Stimulated activated CD8-positive, alpha-beta memory T cell treated with anti-CD3 and anti-CD28 coated beads, Interleukin-15, amount 100 ng/mL, for 24 hours (primary cell): ENCODE results near the gene ARHGEF7.
"Not testable (repeated sequence)": the region's sequence is repeated elsewhere in the genome, so short reads cannot be mapped to it uniquely, and the experiment has no call there.

Experiments used
- DNase-seq: peaks from one replicate; pipeline ENCODE4 v3.0.0-alpha.2; 2020; ENCODE audit warnings: low read depth

Gene ARHGEF7

DNA sequence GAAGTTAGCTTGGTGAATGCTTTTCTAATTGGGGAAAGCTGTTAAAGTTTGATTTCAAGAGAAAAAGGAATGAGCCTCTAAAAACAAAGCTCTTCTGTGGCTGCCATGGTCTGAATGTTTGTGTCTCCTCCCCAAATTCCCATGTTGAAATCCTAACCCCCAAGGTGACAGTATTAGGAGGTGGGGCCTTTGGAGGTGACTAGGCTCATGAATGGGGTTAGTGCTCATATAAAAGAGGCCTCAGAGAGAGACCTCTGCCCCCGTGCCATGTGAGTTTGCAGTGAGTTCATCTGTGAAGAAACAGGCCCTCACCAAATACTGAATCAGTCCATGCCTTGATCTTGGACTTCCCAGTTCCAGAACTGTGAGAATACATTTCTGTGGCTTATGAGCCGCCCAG is 56.5 kb downstream of the ARHGEF7 start:
- no peak for DNase-seq

DNA sequence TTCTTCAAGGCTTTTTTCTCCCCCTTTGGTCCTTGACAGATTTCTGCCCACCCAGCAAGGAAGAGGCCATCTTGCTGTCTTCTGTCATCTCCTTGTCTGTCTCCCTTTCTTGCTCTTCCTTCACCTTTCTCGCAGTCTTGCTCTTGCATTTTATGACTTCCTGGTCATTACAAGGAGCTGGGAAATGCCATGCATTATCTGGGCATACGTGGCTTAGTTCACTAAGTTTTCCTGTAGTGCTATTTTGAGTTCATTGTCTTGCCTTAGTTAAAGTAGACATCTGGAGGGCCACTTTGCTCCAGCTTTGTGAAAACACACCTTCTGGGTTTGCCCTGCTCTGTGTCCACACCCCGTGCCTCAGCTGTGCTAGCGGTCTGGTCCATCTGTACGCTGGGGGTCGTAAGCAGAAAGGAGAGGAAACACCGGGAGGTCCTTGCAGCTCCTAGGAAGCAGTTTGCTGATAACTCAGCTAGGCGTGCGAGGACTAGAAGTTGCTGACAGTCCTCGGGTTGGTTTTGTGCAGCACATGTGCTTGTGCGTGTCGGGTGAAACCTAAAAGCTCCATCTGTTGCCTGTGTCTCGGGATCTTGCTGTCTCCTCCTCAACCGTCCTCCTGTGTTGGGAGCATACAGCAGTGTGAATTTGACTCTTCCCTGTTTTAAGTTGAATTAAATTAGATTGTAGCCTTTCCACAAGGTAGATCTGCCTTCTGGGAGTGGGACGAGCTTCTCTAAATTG is 59.4 kb downstream of the ARHGEF7 start:
- DNase-seq, result no peak

DNA sequence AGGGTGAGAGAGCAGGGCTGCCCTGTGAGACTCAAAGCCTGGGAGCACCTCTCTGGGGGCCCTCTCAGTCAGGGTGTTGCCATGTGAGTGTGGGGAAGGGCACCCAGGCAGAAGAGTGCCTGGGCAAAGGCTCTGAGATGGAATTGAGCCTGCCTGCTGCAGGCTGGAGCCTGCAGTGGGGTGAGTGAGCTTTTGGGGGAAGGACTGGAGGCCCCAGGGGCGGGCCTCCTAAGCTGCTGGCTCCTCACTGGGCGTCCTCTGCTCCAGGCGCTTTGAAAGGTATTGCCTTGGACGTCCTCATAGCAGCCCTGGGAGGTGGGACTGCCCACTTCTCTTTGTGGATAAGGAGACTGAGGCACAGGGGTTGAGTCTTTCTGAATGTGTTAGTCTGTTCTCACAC is 60.3 kb downstream of the ARHGEF7 start:
- no peak for DNase-seq

DNA sequence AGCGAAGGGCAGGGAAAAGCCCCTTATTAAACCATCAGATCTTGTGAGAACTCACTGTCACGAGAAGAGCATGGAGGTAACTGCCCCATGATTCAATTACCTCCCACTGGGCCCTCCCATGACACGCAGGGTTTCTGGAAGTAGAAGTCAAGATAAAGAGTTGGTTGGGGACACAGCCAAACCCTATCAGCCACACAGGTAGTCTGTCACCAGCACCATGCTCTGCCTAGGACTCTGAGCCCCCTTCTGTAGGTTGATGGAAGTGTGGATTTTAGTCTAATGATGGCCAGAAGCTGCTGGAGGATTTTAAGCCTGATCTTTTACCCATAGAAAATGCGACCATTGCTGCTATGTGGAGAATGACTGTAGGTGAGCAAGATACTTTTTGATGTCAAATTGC is 60.8 kb downstream of the ARHGEF7 start:
- no peak for DNase-seq

DNA sequence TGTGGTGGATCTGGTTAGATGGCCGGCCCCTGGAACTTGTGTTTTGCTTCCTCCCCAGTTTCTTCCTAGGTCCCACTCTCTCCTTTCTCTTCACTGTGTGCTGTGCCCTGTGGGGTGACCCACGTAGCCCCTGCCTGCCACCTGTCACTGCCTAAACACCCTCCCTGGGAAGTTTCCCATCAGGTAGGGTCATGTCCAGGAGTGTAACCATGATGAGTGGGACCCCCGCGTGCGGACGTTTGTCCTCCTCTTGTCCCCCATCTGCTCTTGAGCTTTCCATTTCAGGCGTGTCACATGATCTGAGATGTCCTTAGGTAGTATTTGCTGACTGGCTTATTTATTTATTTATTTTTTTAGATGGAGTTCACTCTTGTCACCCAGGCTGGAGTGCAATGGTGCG is 61.3 kb downstream of the ARHGEF7 start:
- no peak for DNase-seq

DNA sequence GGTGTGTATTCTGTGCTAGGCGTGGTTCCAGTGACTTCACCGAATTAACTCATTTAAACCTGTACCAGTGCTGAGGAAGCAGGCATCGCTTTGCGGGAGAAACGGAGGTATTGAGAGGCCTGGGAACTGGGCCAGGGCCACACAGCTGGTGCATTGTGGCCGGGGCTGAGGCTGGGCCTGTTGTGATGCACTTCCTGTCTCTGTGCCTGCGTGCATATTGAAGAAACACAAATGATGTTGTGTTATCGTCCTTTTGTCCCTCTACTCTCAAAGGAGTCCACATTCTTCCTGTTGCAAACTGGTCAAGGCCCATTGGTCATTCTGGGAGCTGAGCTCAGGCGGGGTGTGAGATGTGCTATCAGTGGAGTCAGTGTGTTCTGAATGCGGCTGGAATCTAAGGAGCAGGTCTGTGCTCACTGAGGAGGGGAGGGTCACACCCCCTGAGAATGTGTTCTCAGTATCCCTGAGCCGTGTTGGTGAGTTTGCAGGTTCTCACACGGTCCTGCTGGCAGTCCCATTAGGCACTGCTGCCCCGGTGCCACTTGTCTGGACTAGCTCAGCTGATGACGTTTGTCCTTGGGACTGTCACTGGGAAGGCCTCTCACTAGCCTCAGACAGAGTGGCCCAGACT is 62.1 kb downstream of the ARHGEF7 start:
- DNase-seq, result no peak

DNA sequence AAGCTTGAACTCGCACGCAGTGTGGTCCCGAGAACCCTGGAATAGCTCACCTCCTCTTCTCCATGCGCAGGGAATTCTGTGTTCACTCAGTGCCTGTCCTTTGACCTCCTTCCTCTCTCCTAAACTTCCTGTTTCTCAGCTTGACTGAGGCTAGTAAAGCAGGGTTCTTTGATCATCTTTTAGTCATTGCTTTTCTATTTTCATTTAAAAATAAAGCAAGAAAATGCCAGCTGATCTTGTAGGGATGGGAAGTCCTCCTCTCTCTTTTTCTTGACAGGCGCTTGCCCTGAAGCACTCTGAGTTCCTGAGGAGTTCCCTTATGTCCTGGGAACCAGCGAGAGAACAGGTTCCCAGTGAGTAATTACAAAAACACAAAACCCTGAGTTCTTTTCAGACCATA is 62.8 kb downstream of the ARHGEF7 start:
- DNase-seq, result no peak

DNA sequence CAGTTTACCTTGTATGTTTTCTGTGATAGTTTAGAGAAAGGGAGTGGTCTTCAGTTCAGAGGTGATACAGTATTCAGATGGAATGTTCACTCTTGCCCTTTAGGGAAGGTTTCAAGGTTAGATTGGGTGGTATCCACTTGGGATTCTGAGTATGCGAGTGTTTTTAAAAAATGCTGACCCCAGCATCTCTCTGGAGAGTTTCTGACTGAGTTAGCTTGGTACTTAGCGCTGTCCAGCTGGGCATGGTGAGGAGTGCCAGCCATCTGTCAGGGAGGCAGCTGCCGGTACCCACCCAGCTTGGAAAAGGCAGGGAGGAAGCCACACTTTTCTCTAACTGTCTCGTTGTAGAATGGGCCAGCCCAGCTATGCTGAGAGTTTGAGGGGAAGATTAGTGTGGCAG is 63.3 kb downstream of the ARHGEF7 start:
- no peak for DNase-seq

DNA sequence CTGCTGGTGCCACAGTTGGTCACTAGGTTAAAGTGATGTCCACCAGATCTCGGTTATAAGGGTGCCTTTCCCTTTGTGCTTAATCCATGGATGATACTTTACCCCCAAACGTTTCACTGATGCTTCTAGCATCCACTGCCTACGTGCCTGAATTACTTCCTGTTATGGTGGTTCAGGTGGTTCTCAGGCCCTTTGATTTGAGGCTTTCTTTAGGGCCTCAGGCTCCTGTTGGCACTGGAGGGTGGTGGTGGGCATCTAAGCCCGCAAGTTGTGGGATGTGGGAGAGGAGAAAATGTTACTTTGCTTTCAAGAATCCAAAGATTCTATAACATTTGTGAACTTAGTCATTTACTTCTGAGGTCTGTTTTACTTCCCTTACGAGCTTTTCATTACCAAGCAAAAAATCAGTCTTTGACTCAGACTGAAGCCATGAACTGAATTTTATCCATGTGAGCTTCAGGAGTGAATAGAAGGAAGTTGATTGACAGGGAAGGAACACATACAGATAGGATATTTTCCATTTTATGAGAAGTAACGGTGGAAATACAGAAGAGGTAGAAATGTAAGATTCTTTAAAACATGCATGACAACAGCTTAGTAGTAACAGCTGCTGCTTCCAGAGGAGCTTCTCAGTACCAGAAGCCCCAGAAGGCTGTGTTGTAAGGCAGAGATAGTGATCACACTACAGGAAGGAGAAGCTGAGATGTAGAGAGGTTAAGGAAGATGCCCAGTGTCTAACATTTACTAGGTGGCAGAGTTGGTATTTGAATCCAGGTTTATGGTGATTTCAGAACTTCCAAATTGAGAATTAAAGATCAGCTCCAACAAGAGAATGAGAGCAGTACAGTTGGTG is 65.0 kb downstream of the ARHGEF7 start:
- no peak for DNase-seq

DNA sequence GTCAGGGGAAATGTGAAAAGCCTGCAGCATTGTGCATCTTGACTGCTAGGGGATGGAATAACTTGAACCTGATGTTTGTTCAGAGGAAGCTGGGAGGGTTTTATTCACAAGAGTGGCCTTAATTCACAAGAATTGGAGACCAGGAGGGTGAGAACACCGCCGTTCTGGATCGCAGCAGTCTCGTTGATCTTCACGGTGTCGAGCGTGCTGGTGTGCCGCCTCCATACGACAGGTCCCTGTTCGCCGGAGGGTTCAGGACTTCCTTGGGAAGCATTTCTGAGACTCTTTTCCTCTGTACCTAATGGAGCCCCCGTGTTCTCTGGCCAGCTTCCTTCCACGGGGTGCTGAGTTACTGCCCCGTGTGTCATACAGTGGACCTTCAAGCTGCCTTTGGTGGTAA is 66.9 kb downstream of the ARHGEF7 start:
- DNase-seq, result no peak

DNA sequence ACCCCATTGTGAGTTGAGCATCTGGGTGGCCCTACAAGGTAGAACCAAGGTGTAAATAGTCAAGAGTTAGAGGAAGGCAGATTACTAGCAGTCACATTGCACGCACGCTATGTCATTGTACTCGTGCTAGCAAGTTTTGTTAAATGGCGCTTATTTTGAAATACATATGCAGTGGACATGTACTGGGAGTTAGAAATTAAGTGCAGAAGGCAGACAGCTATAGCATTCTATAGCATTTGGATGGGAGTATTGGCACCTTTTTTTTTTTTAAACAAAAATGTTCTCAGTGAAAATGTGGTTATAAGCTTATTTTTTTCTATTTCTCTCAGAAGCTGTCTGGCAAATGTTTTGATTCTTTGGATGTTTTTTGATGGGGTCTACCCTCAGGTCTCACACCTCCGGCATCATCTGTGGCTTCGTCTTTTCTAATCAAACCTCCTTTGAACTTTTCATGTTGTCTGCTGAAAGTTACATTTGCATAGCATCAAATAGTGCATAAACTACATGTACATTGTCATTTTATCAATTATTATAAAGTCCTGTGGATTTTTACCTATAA is 68.1 kb downstream of the ARHGEF7 start:
- DNase-seq, result no peak

DNA sequence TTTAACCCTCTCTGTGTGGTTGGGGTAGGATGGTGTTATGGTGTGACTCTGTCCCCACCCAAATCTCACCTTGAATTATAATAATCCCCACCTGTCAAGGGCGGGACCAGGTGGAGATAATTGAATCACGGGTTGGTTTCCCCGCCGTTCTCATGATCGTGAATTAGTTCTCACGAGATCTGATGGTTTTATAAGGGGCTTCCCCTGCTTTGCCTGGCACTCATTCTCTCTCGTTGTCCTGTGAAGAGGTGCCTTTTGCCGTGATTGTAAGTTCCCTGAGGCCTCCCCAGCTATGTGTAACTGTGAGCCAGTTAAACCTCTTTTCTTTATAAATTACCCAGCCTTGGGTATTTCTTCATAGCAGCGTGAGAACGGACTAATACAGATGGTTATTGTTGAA is 68.8 kb downstream of the ARHGEF7 start:
- no peak for DNase-seq

DNA sequence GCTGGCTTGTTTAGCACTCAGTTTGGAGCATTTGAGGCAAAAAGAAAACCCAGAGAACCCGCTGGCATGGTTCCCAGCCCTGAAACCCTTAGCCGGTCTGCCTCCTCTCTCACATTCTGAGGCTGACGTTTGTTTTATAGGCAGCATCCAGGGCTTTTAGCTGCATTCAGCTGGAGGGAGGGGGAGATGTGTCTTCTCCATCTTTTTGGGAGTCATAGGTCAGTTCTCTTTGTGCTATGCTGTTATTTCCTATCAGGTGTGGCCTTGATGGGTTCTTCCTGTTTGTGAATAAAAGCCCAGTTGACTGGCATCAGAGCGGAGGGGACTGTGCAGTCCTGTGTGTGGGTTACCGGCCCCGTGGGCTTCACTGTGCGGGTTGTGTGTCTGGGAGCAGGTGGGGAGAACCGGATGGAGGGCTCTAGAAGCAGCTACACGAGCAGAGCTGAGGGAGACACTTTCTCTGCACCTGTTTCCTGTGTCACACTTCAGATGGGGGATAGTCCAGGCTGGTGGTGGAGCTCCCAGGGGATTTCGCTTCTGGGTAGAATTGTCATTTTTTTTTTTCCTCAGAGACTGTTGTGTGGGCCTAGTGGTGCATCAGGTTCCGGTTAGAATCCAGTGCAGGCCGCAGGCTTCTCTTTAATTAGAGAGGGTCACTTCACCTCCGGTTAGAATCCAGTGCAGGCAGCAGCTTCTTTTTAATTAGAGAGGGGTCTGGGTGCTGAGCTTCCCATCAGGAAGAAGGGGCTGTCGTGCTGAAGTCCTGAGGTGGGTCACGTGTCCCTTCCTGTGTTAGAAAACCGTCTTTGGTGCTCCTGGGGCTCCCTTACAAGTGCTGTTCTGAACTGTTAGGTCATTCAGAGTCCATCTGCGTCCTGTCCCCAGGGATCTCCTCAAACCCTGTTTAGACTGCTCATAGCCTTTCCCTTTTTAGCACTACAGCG is 69.6 kb downstream of the ARHGEF7 start:
- DNase-seq, result no peak

DNA sequence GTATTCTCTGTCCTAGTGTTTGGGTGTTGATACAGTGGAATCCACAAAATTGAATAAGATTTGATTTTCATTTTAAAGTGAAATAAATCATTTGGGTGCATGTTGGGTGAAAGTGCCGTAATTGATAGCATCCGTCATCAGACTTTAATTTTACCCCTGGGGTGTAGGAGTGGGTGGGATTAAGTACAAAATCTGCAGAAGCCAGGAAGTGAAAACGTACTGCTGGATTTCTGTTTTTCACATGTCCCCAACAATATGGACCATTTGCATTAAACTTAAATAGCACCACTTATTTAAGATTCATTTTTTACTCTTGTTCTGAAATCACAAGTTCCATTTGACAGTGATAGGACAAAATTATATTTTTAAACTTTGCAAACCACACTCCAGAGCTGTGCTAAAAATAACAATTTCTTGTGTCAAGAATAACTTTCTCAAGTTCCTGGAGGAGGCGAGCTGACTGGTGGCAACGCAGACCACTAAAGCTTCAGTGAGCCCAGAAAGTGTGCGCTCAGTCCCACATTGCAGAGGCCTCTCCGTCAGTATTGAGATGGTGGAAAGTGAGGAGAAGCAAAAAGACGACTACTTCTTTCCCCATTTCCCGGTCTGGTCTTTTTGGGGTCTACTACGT is 71.3 kb downstream of the ARHGEF7 start:
- no peak for DNase-seq

DNA sequence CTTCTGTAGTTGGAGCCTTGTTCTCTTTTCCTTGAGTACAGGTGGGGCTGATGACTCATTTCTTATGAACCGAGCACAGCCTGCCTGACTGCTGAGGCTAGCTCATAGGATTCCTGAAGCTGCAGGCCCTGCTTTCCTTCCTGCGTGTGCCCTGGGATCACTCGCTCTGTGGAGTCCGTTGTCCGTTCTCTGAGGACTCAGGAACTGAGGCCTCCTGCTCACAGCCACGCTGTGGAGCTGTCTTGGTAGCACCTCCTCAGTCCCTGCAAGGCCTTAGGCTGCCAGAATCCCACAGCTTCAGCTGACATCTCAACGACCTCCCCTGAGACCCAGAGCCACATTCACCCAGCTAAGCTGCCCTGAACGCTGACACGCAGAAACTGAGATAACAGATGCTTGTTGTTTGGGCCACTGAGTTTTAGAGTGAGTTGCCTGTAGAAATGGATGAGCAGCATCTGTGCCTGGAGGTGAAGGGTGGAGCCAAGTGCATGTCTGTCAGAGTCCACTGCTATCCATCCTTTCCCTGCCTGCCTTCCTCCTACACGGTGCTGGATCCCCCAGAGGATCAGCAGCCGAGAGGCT is 72.9 kb downstream of the ARHGEF7 start:
- DNase-seq, result no peak

DNA sequence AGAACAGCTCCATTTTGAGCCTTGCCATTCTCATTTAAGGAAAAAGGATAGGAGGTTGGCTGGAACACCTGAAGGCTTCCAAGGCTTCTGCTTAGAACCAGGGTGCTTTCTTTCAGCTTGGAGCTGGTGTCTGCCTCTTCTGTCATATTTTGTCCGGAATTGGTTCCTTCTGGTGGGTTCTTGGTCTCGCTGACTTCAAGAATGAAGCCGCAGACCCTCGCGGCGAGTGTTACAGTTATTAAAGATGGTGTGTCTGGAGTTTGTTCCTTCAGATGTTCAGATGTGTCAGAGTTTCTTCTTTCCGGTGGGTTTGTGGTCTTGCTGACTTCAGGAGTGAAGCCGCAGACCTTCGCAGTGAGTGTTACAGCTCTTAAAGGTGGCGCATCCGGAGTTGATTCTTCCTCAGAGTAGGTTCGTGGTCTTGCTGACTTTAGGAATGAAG is 74.0 kb downstream of the ARHGEF7 start:
- DNase-seq, result not testable (repeated sequence)

DNA sequence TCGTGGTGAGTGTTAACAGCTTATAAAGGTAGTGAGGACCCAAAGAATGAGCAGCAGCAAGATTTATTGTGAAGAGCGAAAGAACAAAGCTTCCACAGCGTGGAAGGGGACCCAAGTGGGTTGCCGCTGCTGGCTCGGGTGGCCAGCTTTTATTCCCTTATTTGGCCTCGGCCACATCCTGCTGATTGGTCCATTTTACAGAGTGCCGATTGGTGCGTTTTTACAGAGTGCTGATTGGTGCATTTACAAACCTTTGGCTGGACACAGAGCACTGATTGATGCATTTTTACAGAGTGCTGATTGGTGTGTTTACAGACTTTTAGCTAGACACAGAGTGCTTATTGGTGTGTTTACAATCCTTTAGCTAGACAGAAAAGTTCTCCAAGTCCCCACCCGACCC is 74.4 kb downstream of the ARHGEF7 start:
- not testable (repeated sequence) for DNase-seq

DNA sequence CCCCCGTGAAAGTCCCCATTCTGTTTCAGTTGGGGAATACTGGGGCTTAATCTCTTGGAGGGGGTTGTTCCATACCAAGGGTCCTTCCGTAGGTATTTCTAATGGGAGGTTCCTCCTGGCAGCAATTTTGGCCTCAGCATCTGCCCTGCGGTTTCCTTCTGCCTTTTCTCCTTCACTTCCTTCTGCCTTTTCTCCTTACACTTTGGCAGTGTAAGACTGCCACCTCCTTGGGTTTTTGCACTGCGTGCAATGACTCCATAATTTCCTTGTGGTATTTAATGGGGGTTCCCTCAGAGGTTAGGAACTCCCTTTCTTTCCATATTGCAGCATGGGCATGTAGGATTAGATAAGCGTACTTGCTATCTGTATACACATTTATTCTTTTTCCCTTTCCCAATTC is 78.1 kb downstream of the ARHGEF7 start:
- DNase-seq, result not testable (repeated sequence)

DNA sequence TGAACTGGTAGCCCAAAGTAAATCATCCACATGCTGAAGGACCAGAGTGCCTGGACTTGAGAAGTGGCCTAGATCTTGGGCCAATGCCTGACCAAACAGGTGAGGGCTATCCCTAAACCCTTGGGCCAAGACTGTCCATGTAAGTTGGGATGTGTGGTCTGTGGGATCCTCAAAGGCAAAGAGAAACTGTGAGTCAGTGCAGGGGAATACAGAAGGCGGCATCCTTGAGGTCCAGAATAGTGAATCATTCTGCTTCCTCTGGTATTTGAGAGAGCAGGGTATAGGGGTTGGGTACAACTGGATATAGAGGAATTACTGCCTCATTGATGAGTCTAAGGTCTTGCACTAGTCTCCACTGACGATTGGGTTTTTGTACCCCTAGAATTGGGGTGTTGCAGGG is 79.5 kb downstream of the ARHGEF7 start:
- DNase-seq, result not testable (repeated sequence)

DNA sequence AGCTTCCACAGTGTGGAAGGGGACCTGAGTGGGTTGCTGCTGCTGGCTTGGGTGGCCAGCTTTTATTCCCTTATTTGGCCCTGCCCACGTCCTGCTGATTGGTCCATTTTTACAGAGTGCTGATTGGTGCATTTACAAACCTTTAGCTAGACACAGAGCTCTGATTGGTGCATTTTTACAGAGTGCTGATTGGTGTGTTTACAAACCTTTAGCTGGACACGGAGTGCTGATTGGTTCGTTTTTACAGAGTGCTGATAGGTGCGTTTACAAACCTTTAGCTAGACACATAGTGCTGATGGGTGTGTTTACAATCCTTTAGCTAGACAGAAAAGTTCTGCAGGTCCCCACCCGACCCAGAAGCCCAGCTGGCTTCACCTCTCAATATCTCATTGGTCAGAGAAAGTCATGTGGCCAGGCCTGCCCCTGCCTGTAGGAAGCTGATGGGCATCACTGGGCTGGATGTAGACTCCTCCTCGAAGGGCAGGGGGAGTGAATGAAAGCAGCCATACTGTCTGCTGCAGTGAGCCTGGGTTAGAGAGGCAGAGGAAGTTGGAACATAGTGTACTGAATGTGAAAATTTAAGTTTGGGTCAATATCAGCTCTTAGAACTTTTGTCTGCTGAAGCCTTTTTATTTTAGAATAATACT is 83.7 kb downstream of the ARHGEF7 start:
- not testable (repeated sequence) for DNase-seq
